Esophagus squamous epithelium (tissue), 4 donors: Measurements from ENCODE around the gene AVL9.

Experiments used
- POLR2A ChIP-seq, 4 donors: fragments of 450-650 bp; IDR thresholded peaks; one replicate each; pipeline ENCODE4 v1.6.1; 2017; ENCODE audit warnings: antibody characterized with exemption in 4 of 4, mild to moderate bottlenecking in 4 of 4, moderate library complexity in 3 of 4
- TF ChIP-seq, protein P1 (sequence below), 6 experiments: fragments of 450-650 bp in 4 of 6; fragments of 200-600 bp in 2 of 6; sonication (generic) in 2 of 6; IDR thresholded peaks; one replicate each; pipeline ENCODE4 v1.5.1; 2016 to 2019; ENCODE audit warnings: antibody characterized with exemption in 6 of 6, mild to moderate bottlenecking in 4 of 6, moderate library complexity in 4 of 6

DNA sequence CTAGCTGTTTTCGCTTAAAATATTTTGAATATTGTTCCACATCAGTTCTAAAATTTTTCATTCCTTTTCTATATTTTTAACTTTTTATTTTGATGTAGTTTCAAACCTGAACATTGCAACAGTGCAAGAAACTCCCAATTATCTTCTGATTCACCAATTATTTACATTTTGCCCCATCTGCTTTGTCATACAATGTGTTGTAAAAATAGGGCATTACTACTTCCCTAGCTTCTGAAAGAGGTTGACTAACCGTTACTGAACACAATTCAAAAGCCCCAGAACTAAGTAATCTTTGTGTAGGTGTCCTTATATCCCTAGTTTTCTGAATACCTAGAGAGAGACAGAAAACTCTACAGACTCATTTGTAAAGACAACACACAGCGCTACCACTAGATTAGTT, 86.7 kb downstream of the AVL9 start:
- TF ChIP-seq, protein P1, sequence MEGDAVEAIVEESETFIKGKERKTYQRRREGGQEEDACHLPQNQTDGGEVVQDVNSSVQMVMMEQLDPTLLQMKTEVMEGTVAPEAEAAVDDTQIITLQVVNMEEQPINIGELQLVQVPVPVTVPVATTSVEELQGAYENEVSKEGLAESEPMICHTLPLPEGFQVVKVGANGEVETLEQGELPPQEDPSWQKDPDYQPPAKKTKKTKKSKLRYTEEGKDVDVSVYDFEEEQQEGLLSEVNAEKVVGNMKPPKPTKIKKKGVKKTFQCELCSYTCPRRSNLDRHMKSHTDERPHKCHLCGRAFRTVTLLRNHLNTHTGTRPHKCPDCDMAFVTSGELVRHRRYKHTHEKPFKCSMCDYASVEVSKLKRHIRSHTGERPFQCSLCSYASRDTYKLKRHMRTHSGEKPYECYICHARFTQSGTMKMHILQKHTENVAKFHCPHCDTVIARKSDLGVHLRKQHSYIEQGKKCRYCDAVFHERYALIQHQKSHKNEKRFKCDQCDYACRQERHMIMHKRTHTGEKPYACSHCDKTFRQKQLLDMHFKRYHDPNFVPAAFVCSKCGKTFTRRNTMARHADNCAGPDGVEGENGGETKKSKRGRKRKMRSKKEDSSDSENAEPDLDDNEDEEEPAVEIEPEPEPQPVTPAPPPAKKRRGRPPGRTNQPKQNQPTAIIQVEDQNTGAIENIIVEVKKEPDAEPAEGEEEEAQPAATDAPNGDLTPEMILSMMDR (IDR thresholded peaks at IDR 0.05), result no peak
- TF ChIP-seq POLR2A (IDR thresholded peaks at IDR 0.05), result no peak
